SK-N-SH (cell line): ENCODE results near the gene STOML2.

Source experiments
- CTCF ChIP-seq: fragments of 200-600 bp; sonication (generic); IDR thresholded peaks from 2 replicates; pipeline ENCODE4 v1.6.1; 2017; ENCODE audit warnings: antibody characterized with exemption, mild to moderate bottlenecking, moderate library complexity
- EZH2phosphoT487 ChIP-seq: fragments of 200-600 bp; sonication (generic); IDR thresholded peaks from 2 replicates; pipeline ENCODE4 v1.6.1; 2017; ENCODE audit warnings: low read depth, mixed run types, mild to moderate bottlenecking, antibody characterized with exemption, moderate library complexity, borderline replicate concordance
- FOXM1 ChIP-seq: IDR thresholded peaks from 2 replicates; pipeline ENCODE4 v1.4.0; 2012; ENCODE audit warnings: low read depth, mild to moderate bottlenecking
- POLR2AphosphoS5 ChIP-seq: IDR thresholded peaks from 2 replicates; pipeline ENCODE4 v1.6.1; 2012; ENCODE audit warnings: low read depth, low read length
- REST ChIP-seq: IDR thresholded peaks from 2 replicates; pipeline ENCODE4 v1.6.1; 2012; ENCODE audit warnings: mild to moderate bottlenecking, low read depth, low read length, moderate library complexity
- RFX5 ChIP-seq: IDR thresholded peaks from 2 replicates; pipeline ENCODE4 v1.6.1; 2012; ENCODE audit warnings: mild to moderate bottlenecking, improper control_type of control experiment, low read length
- SIN3A ChIP-seq: IDR thresholded peaks from 2 replicates; pipeline ENCODE4 v1.6.1; 2012; ENCODE audit warnings: low read depth, mild to moderate bottlenecking, low read length, moderate library complexity, borderline replicate concordance
- TF ChIP-seq, protein P1 (sequence below): IDR thresholded peaks from 2 replicates; pipeline ENCODE4 v1.4.0; 2012; ENCODE audit warnings: low read depth

DNA sequence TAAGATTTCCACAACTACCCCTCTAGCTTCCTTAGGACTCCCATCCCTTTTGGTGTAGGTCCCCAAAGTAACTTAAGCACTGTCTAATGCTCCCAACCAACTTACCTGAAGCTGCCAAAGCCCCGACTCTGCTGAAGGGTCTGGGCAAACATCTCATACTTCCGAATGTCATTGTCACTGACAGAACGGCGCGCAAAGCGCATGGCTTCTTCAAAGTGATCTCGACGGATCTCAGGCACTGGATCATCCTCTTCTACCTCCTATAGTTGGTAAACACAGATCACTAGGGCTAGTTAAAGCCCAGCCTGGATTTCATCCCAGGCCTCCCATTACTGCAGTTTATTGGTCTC lies 45.7 kb downstream of the STOML2 start:
- TF ChIP-seq CTCF (no peak), EZH2phosphoT487 (no peak), POLR2AphosphoS5 (no peak), REST (no peak), RFX5 (no peak), FOXM1 (no peak), SIN3A (no peak)
- TF ChIP-seq, protein P1, sequence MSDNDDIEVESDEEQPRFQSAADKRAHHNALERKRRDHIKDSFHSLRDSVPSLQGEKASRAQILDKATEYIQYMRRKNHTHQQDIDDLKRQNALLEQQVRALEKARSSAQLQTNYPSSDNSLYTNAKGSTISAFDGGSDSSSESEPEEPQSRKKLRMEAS, result no peak
